ENCODE data around the gene NYAP1. TPM values are rescaled to one million over a fixed set of nuclear protein-coding genes. Genes with fewer than 3 reads are reported as not detected.
"Not testable (repeated sequence)": the region's sequence is repeated elsewhere in the genome, so short reads cannot be mapped to it uniquely, and the experiment has no call there.

The NYAP1 gene
- total RNA-seq, result under 1 TPM; 0.13 to 0.15 TPM

GRCh38 chr7:100483722-100484672, at the start of gene NYAP1:
Gene NYAP1, plus strand, starts transcription at chr7:100483927. Its CDS starts 1,385 bp downstream, at chr7:100485312.
- ChIA-PET POLR2A (interaction anchor here (0.7 kb wide), 1 partner anchor 10 kb away, joined by 3 read pairs; no protein-coding TSS in a partner anchor), CTCF (interaction anchor here (0.6 to 2.6 kb wide), 9 partner anchors 9 to 76 kb away, joined by 3 to 23 read pairs (median 8); no protein-coding TSS in a partner anchor)

- CTCF ChIA-PET, result interaction anchor here (0.7 to 1.4 kb wide), 4 partner anchors 16 to 124 kb away, joined by 3 to 4 read pairs (median 4); no protein-coding TSS in a partner anchor
- POLR2A ChIA-PET, result interaction anchor here (0.8 kb wide), 1 partner anchor 19 kb away, joined by 3 read pairs; no protein-coding TSS in a partner anchor
Measured at GRCh38 chr7:100434297-100435144, 49.2 kb upstream of the NYAP1 start.

GRCh38 chr7:100435401-100436304, 48.1 kb upstream of the NYAP1 start:
- ChIA-PET CTCF (interaction anchor here (1.3 to 2.4 kb wide), 3 partner anchors 14 to 20 kb away, joined by 3 to 8 read pairs (median 4); no protein-coding TSS in a partner anchor), POLR2A (interaction anchor here (0.9 to 1.3 kb wide), 3 partner anchors 107 to 151 kb away, joined by 3 to 7 read pairs (median 3); partner anchors contain the start of gene FBXO24)

- CTCF ChIA-PET, result interaction anchor here (0.8 to 2.4 kb wide), 5 partner anchors 9 to 149 kb away, joined by 3 to 8 read pairs (median 4); partner anchors contain the start of genes FBXO24 and LRCH4
- POLR2A ChIA-PET, result interaction anchor here (0.7 to 1.0 kb wide), 5 partner anchors 13 to 355 kb away, joined by 3 to 5 read pairs (median 4); no protein-coding TSS in a partner anchor
Measured at GRCh38 chr7:100437150-100438100, 46.3 kb upstream of the NYAP1 start.

GRCh38 chr7:100438172-100438571, 45.6 kb upstream of the NYAP1 start:
- CTCF ChIA-PET, result interaction anchor here (2.1 to 2.4 kb wide), 2 partner anchors 9 to 13 kb away, joined by 8 read pairs; no protein-coding TSS in a partner anchor
- POLR2A ChIA-PET, result interaction anchor here (0.6 kb wide), 1 partner anchor 196 kb away, joined by 13 read pairs; no protein-coding TSS in a partner anchor

GRCh38 chr7:100438731-100439130, 45.0 kb upstream of the NYAP1 start:
- POLR2A ChIA-PET, result interaction anchor here (0.6 to 1.0 kb wide), 2 partner anchors 27 to 196 kb away, joined by 4 to 13 read pairs; no protein-coding TSS in a partner anchor
- CTCF ChIA-PET, result not testable (repeated sequence)

- POLR2A ChIA-PET, result interaction anchor here (1.0 kb wide), 1 partner anchor 27 kb away, joined by 4 read pairs; no protein-coding TSS in a partner anchor
- CTCF ChIA-PET, result not testable (repeated sequence)
Measured at GRCh38 chr7:100439244-100439643, 44.5 kb upstream of the NYAP1 start.

- CTCF ChIA-PET, result interaction anchor here (0.7 kb wide), 1 partner anchor 267 kb away, joined by 3 read pairs; no protein-coding TSS in a partner anchor
- POLR2A ChIA-PET, result no interaction called here
Measured at GRCh38 chr7:100441641-100442535, 41.8 kb upstream of the NYAP1 start.

- ChIA-PET CTCF (no interaction called here), POLR2A (interaction anchor here (0.7 kb wide), 1 partner anchor 1064 kb away, joined by 7 read pairs; no protein-coding TSS in a partner anchor)
Measured at GRCh38 chr7:100443096-100443840, 40.5 kb upstream of the NYAP1 start.

GRCh38 chr7:100444311-100445278, 39.1 kb upstream of the NYAP1 start:
- ChIA-PET CTCF (no interaction called here), POLR2A (interaction anchor here (0.6 kb wide), 1 partner anchor 15 kb away, joined by 5 read pairs; the partner anchor contains the start of gene MEPCE)

GRCh38 chr7:100446040-100446439, 37.7 kb upstream of the NYAP1 start:
- POLR2A ChIA-PET, result no interaction called here
- CTCF ChIA-PET, result interaction anchor here (0.7 to 2.8 kb wide), 5 partner anchors 9 to 39 kb away, joined by 3 to 9 read pairs (median 7); partner anchors contain the start of genes NYAP1 and PPP1R35

GRCh38 chr7:100447363-100447762, 36.4 kb upstream of the NYAP1 start:
- ChIA-PET POLR2A (interaction anchor here (0.6 kb wide), 1 partner anchor 253 kb away, joined by 3 read pairs; no protein-coding TSS in a partner anchor), CTCF (interaction anchor here (0.6 to 2.8 kb wide), 4 partner anchors 10 to 105 kb away, joined by 3 to 8 read pairs (median 3); partner anchors contain the start of genes PPP1R35 and TSC22D4)

- ChIA-PET POLR2A (interaction anchor here (0.6 kb wide), 1 partner anchor 19 kb away, joined by 3 read pairs; no protein-coding TSS in a partner anchor), CTCF (interaction anchor here (0.6 to 1.7 kb wide), 9 partner anchors 14 to 1639 kb away, joined by 3 to 4 read pairs (median 3); partner anchors contain the start of genes NYAP1 and ZCWPW1)
Measured at GRCh38 chr7:100449190-100449795, 34.4 kb upstream of the NYAP1 start.
